Stimulated activated CD4-positive, alpha-beta T cell treated with anti-CD3 and anti-CD28 coated beads, Interleukin-1b, Interleukin-23, amount 100 ng/mL, for 24 hours (primary cell): ENCODE results near the gene WDFY3.

ENCODE experiments used
- DNase-seq, 4 experiments: peaks; one replicate each; pipeline ENCODE4 v3.0.0-alpha.2; 2020; ENCODE audit warnings: low read depth in 4 of 4, low spot score in 1 of 4

The WDFY3 gene, protein sequence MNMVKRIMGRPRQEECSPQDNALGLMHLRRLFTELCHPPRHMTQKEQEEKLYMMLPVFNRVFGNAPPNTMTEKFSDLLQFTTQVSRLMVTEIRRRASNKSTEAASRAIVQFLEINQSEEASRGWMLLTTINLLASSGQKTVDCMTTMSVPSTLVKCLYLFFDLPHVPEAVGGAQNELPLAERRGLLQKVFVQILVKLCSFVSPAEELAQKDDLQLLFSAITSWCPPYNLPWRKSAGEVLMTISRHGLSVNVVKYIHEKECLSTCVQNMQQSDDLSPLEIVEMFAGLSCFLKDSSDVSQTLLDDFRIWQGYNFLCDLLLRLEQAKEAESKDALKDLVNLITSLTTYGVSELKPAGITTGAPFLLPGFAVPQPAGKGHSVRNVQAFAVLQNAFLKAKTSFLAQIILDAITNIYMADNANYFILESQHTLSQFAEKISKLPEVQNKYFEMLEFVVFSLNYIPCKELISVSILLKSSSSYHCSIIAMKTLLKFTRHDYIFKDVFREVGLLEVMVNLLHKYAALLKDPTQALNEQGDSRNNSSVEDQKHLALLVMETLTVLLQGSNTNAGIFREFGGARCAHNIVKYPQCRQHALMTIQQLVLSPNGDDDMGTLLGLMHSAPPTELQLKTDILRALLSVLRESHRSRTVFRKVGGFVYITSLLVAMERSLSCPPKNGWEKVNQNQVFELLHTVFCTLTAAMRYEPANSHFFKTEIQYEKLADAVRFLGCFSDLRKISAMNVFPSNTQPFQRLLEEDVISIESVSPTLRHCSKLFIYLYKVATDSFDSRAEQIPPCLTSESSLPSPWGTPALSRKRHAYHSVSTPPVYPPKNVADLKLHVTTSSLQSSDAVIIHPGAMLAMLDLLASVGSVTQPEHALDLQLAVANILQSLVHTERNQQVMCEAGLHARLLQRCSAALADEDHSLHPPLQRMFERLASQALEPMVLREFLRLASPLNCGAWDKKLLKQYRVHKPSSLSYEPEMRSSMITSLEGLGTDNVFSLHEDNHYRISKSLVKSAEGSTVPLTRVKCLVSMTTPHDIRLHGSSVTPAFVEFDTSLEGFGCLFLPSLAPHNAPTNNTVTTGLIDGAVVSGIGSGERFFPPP (N-terminal part only)

GRCh38 chr4:84966382-84967242, at the start of gene WDFY3:
TSS of gene WDFY3 (minus strand) at chr4:84966690. CDS start at chr4:84860591, 106,099 bp downstream.
- DNase-seq, result peak in 1 of 4 experiments; percentile 7

DNA sequence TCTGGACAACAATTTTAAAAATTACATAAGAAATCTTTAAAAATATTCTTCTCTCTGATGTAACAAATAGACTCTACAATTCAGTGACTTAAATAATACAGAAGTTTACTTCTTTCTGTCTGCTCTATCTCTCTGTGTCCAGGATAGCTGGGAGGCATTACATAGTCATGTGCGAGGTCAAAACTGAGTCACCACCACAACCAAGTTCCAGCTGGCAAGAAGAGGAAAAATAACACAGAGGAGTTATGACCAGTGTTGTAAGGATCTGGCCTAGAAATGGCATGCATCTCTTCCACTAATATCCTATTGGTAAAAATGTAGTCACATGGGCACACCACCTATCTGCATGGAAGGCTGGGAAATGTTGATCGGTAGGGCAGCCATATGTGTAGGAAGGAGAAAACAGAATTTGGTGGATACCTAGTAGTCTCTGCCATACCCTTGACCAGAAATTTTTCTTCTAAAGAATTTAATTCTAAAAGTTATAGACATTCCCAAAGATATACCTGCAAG, 39.4 kb upstream of the WDFY3 start:
- no peak for DNase-seq

- DNase-seq, result no peak
Observed at GRCh38 chr4:85000343-85000742, 33.9 kb upstream of the WDFY3 start.

DNA sequence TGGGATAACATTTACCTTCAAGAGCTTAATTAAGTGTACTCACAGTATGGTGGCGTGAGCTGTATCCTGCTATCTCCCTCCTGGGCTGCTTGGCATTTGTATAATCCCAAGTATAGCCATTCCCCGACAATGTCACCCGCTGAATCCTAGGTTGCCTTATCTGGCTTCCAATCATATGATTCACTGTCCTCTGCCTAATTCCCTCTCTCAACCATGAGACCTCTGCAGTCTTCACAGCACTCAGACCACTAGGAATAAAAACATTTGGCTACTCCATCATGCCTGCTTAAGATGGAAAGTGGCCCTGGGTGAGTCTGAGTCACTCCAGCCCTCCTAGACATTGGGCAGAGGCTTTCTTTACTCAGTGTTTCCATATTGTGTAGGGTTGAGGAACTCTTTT, 28.9 kb upstream of the WDFY3 start:
- DNase-seq, result no peak

DNA sequence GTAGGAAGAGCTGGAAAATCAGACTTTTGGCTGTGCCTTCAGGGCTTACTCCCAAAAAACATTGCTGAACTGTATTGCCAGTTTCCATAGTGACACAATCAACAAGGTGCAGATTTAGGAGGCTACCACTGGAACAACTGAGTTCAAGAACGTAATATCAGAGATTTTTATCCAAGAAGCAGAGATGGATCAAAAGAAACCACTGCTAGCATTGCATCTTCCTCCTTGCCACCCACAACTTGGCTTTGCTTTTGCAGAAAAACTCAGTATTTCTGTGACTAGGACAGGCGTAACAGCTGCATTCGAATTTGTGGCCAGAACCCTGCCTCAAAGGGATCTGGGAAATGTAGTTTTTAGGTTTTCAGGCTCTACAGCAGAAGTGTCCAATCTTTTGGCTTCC, 27.8 kb upstream of the WDFY3 start:
- DNase-seq, result no peak

GRCh38 chr4:84985952-84986351, 19.5 kb upstream of the WDFY3 start:
- DNase-seq, result no peak

DNA sequence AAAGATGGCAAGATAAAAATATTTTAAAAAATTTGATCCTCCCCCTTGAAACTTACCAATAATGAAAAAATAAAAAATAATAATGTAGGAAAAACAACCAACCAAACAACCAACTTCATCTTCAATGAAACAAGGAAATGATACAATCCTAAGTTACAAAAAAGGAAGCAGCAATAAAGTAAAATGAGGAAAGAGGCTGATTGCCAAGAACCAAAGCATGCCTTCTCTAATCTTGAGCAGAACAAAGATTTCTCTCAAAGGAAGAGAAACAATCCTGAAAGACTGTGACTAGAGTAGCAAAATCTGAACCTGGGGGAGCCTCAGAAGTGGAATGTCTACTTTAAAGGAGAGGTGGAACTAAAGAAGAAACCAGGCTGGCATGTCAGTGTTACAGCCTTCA, 10.9 kb upstream of the WDFY3 start:
- DNase-seq, result no peak

GRCh38 chr4:84973856-84974255, 7.4 kb upstream of the WDFY3 start:
- DNase-seq, result no peak

DNA sequence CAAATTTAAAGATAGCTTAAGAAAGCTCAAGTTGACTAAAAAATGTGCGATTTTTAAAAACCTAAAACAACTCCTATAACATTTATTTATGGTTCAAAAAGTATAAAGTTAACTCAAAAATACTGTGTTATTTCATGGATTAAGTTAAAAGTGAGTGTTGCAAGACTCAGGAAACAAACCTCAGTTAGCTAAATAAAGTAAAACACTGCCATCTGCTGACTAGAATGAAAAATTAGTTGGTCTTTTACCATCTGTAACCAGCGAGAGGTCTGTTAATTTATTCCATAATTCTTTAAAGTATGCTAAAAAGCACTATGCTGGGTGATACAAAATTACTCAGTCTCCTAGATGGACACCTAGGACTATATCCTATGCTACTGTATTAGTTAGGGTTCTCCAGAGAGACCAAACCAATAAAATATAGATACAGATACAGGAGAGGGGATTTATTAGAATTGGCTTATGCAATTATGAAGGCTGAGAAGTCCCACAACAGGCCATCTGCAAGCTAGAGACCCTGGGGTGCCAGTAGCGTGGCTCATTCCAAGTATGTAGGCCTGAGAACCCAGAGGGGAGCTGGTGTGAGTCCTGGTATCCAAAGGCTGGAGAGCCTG, 4.9 kb upstream of the WDFY3 start:
- DNase-seq, result no peak

- DNase-seq, result no peak
Observed at GRCh38 chr4:84968925-84969324, 2.4 kb upstream of the WDFY3 start.

GRCh38 chr4:84967243-84967690, 777 bp upstream of the WDFY3 start:
- no peak for DNase-seq

GRCh38 chr4:84965553-84966381, 723 bp downstream of the WDFY3 start:
- DNase-seq, result no peak

DNA sequence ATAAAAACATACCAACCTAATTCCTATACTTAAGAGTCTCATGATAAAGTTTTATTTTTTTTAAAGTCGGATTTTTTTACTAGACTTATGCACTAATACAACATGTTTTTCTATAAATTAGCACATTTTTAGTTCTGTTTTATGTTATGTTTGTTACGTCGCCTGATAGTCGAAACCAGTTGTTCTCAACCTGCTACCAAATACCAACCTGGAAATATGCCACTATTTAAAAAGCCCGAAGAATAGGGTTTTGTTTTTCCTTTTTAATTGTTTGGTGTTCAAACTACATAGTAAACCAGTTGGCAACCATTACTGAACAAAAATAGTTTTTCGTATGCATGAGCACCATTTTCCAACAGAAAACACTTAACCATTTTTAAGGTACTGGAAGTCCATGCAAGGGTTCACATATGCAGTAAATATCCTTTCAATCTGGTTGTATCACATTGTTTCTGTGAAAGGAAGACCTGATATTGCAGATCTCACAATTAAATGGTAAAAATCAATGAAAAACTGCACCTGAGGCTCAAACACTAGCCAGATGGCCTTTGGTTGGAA, 1.4 kb downstream of the WDFY3 start:
- no peak for DNase-seq

DNA sequence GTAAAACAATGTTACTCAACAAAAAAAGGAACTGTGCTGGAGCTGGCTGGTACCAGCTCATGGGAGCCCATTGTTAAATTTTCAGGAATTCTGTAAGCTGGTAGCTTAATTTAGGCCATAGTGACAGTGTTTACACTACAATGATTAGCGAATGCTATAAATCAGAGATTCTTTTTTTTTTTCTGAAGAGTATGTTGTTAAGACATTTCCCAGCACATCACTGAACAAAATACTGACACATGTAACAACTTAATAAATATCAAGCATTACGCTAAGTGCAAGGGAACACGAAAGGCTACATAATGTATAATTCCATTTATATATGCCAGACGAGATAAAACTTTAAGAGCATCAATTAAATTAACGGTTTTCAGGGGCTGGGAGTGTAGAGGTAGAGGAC, 4.4 kb downstream of the WDFY3 start:
- DNase-seq, result no peak

DNA sequence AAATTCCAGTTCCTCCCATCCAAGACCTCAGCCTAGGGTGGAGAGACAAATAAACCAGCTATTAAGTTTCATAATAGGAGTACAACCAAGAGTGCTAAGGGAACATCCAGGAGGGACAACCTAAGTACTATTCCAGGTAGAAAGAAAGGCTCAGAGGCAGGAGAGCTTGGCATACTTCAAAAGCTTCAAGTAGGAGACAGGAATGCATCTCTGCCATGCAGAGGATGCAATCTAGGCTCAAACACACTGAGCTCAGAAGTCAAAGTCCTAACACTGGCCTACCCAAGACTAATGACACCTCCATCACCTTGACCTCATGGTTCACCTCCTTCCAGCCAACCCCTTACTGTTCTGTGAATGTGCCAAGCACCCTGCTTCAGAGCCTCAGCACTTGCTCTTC, 8.1 kb downstream of the WDFY3 start:
- no peak for DNase-seq

DNA sequence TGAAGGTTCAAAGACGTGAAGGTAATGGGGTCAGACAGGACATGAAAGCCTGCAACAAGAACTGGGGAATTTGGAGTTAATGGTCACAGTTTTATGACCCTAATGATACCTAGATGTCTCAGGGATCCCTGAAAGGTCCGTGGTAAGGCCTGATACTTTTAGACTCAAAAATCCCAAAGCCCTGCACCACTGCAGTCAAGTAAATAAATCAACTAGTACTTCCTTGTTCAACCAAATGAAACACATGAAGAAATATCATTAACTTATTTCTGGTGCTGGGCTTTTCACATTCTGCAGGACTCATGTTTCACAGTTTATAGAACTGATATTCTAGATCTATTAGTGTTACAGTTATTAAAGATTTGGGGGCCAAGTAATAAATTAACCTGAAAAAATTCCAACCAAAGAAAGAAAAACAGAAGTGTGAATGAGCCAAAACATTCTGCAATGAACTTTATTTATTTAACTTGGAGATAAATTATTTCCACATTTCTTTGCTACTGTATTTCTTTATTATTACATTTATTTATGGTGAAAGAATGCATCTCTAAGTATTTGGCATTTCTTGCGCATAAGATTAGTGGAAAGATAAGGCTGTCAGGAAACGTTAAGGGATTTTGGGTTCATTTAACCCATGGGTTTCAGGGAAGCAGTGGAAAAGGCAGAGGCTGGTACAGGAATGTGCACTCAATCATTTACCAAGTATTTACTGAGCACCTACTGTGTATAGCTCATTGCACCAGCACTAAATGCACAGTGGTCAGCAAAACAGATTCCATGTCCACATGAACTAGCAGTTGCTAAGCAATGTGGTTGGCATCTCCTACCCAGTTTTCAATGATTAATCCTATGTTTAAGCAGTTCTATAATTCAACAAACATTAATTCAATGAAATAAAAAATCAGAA, 8.7 kb downstream of the WDFY3 start:
- no peak for DNase-seq

DNA sequence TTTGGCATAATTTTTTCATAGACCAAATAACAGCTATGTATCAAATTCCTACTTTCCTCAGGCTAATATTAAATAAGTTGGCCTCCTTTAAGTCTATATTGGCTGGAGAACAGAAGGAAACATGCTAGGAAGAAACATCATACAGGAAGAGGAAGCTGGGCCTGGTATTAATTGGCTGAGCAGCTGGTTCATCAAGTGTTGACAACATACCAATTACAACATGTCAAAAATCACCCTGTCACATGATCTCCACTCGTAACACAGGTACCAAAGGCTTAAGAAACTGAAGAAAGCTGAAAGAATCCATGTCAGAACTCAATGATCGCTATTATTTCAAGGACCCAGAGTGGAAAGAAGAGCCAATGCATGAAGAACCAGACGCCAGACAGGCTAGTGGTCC, 10.5 kb downstream of the WDFY3 start:
- no peak for DNase-seq
